GM19468 (cell line): ENCODE data around the gene PDIA4.
"Not testable (repeated sequence)": the region's sequence is repeated elsewhere in the genome, so short reads cannot be mapped to it uniquely, and the experiment has no call there.

Source experiments
- ATAC-seq: cut with Tn5 transposase; IDR thresholded peaks from one replicate; pipeline ENCODE4 v1.9.1; 2021; ENCODE audit warnings: mild to moderate bottlenecking, moderate library complexity, moderate number of reproducible peaks; ENCODE audit not compliant: unreplicated experiment; ENCODE audit errors: extremely low read depth

The PDIA4 gene

DNA sequence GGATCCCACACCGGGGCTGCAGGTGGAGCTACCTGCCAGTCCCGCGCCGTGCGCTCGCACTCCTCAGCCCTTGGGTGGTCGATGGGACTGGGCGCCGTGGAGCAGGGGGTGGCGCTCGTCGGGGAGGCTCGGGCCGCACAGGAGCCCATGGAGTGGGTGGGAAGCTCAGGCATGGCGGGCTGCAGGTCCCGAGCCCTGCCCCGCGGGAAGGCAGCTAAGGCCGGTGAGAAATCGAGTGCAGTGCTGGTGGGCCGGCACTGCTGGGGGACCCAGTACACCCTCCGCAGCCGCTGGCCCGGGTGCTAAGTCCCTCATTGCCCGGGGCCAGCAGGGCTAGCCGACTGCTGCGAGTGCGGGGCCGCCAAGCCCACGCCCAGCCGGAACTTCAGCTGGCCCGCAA lies 10.3 kb upstream of the PDIA4 start:
- not testable (repeated sequence) for ATAC-seq

DNA sequence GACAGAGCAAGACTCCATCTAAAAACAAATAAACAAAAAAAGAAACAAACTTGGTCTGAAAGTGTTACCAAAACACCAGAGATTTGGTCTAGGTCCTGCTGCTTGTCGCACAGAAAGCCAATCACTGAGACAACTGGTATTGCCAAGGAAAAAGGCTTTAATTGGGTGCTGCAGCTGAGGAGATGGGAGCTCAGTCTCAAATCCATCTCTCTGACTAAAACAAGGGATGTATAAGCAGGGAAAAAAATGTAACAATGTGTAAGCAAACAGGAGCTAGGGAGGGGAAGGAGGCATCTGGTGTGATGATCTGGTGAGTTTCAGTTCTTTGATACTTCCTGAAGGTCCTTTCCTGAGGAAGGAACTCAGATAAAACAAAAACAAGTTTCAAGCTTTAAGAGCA lies 8.4 kb upstream of the PDIA4 start:
- ATAC-seq: no peak

DNA sequence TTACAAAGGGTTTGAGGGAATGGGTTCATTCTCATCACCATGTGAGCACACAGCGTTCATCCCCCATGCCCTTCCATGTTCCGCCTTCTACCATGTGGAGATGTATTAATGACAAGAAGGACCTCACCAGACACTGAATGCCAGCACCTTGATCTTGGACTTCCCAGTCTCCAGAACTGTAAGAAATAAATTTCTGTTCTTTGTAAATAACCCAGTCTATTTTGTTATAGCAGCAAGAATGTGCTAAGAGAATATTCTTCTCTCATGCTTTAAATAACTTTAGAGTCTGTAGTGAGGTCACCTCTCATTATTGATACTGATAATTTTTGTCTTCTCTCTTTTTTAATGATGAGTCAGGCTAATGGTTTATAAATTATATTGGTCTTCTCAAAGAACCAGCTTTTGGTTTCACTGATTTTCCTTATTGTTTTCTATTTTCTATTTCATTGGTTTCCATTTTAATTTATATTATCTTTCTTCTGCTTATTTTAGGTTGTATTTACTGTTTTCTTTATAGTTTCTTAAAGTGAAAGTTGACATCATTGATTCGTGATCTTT lies 3.1 kb upstream of the PDIA4 start:
- no peak for ATAC-seq

GRCh38 chr7:149030439-149030838 lies 2.1 kb upstream of the PDIA4 start:
- not testable (repeated sequence) for ATAC-seq

- no peak for ATAC-seq
Observed at GRCh38 chr7:149027611-149028345, 527 bp downstream of the PDIA4 start.

GRCh38 chr7:149027055-149027454 lies 1.2 kb downstream of the PDIA4 start:
- no peak for ATAC-seq

DNA sequence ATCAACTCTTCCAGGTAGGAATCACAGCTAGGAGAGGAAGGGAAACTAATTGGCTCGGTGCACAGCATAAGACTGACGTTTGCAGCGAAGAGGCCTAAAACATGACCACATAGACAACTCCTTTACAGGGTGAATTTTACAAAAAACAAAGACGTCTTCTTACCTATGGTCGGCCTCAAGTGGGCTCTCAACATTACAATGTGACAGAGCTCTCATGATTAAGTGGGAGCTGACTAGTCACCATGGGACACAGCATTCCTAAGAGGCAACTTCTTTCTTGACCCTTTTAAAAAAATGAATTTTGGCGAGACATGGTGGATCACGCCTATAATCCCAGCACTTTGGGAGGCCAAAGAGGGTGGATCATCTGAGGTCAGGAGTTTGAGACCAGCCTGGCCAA lies 4.6 kb downstream of the PDIA4 start:
- no peak for ATAC-seq

DNA sequence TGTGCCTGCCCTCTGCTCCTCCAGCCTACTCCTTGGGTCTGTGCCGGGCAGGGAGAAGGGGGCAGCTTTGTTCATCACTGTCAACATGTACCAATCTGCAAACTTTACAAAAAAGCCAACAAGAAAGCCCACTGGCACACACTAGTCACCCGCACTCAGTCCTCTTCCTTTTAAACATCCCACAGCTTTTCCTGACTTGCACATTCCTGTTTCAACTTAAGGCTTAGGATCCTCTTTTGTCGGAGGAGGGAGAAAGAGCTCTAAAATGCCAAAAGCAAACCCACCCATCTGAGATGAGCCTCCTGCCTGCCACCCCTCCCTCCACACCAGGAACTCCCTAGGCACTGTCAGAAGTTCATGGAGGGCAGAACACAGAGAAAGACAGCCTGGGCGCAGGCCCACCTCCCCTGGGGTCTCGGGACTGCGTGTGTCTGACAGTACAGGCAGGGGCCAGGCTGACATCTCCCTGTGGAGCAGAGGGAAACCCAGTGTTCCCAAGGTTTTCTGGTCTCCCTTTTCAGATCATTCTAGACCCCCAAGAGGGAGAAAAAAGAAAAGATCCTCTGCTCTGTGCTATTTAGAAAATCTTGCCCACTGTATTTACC lies 5.4 kb downstream of the PDIA4 start:
- ATAC-seq: no peak

- ATAC-seq: no peak
Observed at GRCh38 chr7:149021725-149022062, 6.6 kb downstream of the PDIA4 start.

- no peak for ATAC-seq
Observed at GRCh38 chr7:149020483-149020882, 7.8 kb downstream of the PDIA4 start.

GRCh38 chr7:149016876-149017275 lies 11.4 kb downstream of the PDIA4 start:
- no peak for ATAC-seq

- ATAC-seq: no peak
Observed at GRCh38 chr7:149014309-149014708, 14.0 kb downstream of the PDIA4 start.

- ATAC-seq: no peak
Observed at GRCh38 chr7:149013876-149014275, 14.4 kb downstream of the PDIA4 start.

DNA sequence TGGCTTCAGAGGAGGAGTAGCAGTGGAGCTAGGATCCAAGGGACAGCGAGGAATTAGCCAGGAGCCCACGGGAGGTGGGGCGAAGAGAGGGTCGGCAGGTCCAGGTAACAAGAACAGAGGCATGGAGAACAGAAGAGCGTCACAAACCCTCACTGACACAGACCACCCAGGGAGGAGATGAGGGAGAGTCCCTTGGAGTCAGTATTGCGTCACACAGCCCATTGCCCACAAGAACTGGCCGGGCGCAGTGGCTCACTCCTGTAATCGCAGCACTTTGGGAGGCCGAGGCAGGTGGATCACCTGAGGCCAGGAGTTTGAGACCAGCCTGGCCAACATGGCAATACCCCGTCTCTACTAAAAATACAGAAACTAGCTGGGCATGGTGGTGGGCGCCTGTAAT lies 15.6 kb downstream of the PDIA4 start:
- not testable (repeated sequence) for ATAC-seq

GRCh38 chr7:149011491-149011890 lies 16.8 kb downstream of the PDIA4 start:
- ATAC-seq: no peak

DNA sequence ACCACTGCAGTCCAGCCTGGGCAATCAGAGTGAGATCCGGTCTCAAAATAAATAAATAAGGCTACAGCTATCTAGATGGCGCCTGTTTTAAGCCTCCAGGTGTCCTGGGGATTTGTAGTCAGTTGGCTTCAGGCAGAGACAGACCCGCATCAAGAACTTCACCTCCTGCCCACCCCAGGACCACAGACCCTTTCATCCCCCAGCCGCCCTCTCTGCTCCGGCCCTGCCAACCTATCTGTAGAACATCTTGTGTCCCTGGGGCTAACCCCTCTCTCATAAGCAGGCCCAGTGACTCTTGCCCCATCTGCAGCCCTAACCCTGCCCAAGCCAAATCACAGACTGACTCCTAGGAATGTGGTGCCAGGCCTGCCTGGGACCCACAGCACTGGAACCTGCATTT lies 17.9 kb downstream of the PDIA4 start:
- no peak for ATAC-seq

DNA sequence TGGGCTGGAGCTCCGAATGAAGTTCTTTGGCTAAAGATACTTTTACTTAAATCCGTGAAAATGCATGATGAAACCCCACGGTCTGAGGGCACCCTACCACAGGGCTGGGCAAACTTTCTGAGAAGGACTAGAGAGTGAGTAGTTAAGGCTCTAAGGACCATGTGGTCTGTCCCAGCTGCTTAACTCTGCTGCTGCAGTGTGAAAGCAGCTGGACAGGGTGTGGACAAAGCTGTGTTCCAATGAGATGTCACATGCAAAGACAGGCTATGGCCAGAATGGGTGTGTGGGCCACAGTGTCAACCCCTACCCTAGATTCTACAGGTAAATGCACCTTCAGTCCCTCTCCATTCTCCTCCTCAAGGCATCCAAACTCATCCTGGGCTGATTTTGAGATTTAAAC lies 18.8 kb downstream of the PDIA4 start:
- no peak for ATAC-seq

GRCh38 chr7:149007611-149008010 lies 20.7 kb downstream of the PDIA4 start:
- ATAC-seq: no peak

GRCh38 chr7:149007146-149007545 lies 21.2 kb downstream of the PDIA4 start:
- ATAC-seq: no peak

DNA sequence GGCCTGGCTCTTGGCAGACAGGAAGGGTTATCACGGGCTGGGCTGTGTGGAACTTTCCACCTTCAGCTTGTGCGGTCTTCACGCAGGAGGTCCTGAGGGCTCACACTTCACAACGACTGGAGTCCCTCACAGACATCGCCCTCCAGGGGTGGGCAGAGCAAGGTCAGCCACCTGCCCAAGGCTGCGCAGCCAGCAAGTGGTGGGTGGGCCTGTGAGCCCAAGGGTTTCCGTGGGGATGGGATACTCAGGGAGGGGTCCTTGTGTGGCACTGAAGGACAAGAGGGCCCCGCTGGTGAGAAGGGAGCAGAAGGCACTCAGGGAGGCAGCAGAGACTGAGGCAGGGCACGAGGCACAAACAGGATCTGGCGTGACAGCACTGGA lies 22.0 kb downstream of the PDIA4 start:
- ATAC-seq: no peak

DNA sequence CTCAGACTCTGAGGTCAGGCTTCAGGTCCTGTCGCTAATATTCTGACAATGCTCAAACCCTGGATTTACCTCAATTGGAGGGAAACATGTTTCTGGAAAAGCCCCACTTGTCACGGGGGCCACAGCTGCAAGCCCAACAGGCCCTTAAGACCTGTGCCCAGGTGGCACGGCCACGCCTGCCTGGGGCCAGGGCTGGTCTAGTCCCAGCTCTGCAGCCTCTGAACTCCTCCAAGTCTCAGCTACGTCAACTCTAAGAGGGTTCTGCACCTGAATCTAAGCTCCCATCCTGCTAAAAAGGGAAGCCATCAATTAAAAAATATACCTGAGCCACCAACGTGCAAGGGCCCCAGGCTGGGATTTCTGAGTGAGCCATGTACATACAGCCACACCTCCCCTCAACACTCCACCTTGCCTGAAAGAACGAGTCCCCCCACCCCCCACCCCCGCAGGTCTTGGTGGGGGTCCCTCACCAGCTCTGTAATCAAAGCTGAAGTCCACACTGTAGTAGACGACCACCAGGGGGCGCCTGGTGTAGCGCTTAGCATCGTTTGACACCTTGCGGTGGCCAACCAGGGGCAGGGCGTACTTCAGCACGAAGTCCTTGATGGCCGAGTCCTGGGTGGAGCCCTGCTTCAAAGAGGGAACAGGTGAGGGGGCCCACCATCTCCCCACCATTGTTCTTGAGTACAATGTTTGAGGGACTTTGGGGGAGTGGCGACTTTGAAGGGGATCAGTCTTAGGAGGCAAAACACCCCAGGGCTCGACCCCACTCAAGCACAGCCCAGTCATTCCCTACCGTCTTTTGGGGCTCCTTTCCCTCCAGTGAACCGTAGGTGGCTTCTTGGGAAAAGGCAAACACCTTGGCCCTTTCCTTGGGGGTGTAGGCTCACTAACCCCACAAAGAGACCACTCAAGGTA lies 22.6 kb downstream of the PDIA4 start:
- ATAC-seq: no peak
